Neural progenitor cell (in vitro differentiated cells): Measurements from ENCODE around the gene IP6K2.

Source experiments
- CTCF ChIP-seq: fragments of 200-600 bp; sonication (generic); IDR thresholded peaks from 2 replicates; pipeline ENCODE4 v1.5.1; 2017; ENCODE audit warnings: antibody characterized with exemption, mild to moderate bottlenecking
- EZH2 ChIP-seq: fragments of 200-600 bp; sonication (generic); IDR thresholded peaks from 2 replicates; pipeline ENCODE4 v1.6.1; 2017; ENCODE audit warnings: antibody characterized with exemption, mild to moderate bottlenecking, moderate library complexity

GRCh38 chr3:48672522-48672921, 44.5 kb downstream of the IP6K2 start:
- TF ChIP-seq CTCF (no peak), EZH2 (no peak)
